Measurements from ENCODE around the gene EXOSC10.

EXOSC10 gene

GRCh38 chr1:11061652-11062365, 37.9 kb downstream of the EXOSC10 start:
- H3K4me1 ChIP-seq (ENCODE audit: control insufficient read depth, insufficient read depth, low read length, poor library complexity, severe bottlenecking): peaks cover 14% of the 10 kb centered on the region
- 94 to 98% methylated on average over 4 of the region's 5 CpGs for WGBS, 2 experiments (ENCODE audit: insufficient coverage in 2 of 2)
- H3K4me3 ChIP-seq (ENCODE audit: extremely low read depth, insufficient read depth, low read length, poor library complexity, severe bottlenecking): no peak overlapping the region
- H3K27ac ChIP-seq (ENCODE audit: low read depth, low read length, severe bottlenecking): no peak overlapping the region
- H3K9me3 ChIP-seq (ENCODE audit: control insufficient read depth, low read length): no peaks in the 10 kb centered on the region
- H3K36me3 ChIP-seq (ENCODE audit: control insufficient read depth, insufficient read depth, low read length): peaks cover 53% of the 10 kb centered on the region

DNA sequence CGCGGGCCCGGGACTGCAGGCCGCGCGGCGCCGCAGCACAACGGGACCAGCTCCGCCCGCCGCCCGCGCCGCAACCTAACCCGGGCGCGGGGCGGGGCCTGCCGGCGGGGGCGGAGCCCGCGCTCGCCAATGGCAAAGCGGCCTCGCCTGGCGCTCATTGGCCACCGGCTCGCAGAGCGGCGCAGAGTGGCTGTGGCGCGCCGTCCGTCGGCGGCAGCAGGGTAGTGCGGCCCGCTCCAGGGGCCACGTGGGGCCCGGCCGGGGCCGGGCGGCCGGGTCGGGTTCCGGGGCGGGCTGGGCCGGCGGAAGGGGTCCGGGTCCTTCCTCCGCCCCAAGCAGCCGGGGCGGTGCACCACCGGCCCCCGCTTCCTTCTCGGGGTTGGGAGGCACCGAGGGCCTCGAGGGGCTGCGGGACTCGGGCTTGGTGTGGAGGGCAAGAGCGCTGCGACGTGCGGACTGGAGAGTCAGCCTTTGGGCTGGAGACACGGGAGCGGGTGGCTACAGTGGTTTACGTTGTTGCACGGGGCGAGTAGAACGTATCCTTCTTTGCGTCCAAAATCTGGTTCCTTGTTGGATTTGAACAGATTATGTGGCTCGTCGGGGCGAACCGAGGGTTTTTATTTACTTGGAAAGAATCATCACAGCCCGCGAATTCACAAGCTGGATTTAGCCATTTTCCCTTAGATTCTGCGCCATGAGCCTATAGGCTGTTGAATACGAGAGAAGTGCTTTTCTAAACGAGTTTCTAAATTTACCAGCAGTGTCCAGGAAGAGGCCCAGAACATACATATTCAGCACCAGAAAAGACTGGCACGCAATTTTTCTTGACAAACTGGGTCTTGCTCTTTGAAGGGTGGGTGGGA, 39.5 kb downstream of the EXOSC10 start, which contains the start of gene SRM:
Gene SRM, minus strand, starts transcription at position 51 of the 863 bp plus-strand sequence. CDS start 75 bp downstream, outside the sequence.
- Histone ChIP-seq H3K27ac (ENCODE audit: low read depth, low read length, severe bottlenecking) (peak within 1 kb of the TSS; percentile 77), H3K36me3 (ENCODE audit: control insufficient read depth, insufficient read depth, low read length) (peaks cover 48% of the 10 kb centered on the region), H3K4me3 (ENCODE audit: extremely low read depth, insufficient read depth, low read length, poor library complexity, severe bottlenecking) (peak within 1 kb of the TSS; percentile 79), H3K4me1 (ENCODE audit: control insufficient read depth, insufficient read depth, low read length, poor library complexity, severe bottlenecking) (peaks cover 14% of the 10 kb centered on the region), H3K9me3 (ENCODE audit: control insufficient read depth, low read length) (no peaks in the 10 kb centered on the region)
- 0 to 2% methylated on average over 57 to 73 of the region's 83 CpGs for WGBS, 2 experiments (ENCODE audit: insufficient coverage in 2 of 2)

DNA sequence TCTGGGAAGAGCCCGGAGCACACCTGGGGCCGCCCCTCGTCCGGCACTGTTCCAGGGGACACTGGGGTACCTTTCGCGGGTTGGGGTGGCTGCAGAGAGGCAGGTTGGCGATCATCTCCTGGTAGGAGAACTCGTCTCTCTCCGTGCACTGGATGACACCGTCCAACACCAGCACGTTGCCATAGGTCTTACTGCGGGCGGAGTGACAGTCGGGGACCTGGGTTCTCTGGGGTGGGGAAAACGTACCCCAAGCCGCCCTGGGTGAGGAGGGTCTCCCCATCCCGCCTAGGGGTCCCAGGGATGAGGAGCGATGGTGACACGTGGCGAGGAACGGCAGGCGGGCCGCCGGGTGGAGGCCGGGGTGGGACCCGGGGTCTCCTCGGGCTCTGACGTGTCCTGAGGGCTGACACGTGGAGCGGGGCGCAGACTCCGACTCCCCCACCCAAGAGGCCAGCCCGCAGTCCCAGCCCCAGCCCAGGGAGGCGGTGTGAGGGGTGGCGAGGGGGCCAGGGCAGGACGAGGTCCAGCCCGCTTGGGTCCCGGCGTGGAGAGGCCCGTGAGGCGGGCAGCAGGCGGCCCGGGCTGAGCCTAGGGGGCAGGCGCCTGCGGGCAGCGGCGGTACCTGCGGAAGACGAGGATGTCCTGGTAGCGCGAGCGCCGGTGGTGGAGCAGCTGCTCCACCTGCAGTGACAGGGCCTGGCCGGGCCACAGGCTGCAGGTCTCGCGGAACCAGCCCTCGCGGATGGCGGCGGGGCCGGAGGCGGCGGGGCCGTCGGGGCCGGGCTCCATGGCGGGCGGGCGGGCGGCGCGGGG, 40.3 kb downstream of the EXOSC10 start:
- H3K4me1 ChIP-seq (ENCODE audit: control insufficient read depth, insufficient read depth, low read length, poor library complexity, severe bottlenecking): peaks cover 14% of the 10 kb centered on the region
- peak overlapping the region; percentile 79 for H3K4me3 ChIP-seq (ENCODE audit: extremely low read depth, insufficient read depth, low read length, poor library complexity, severe bottlenecking)
- WGBS, 2 experiments (ENCODE audit: insufficient coverage in 2 of 2): 0 to 2% methylated on average over 44 to 45 of the region's 72 CpGs
- peaks cover 50% of the 10 kb centered on the region for H3K36me3 ChIP-seq (ENCODE audit: control insufficient read depth, insufficient read depth, low read length)
- no peaks in the 10 kb centered on the region for H3K9me3 ChIP-seq (ENCODE audit: control insufficient read depth, low read length)
- no peak overlapping the region for H3K27ac ChIP-seq (ENCODE audit: low read depth, low read length, severe bottlenecking)

GRCh38 chr1:11058595-11059154, 41.0 kb downstream of the EXOSC10 start:
- WGBS, 2 experiments (ENCODE audit: insufficient coverage in 2 of 2): 37 to 47% methylated on average over 18 to 21 of the region's 28 CpGs
- peaks cover 14% of the 10 kb centered on the region for H3K4me1 ChIP-seq (ENCODE audit: control insufficient read depth, insufficient read depth, low read length, poor library complexity, severe bottlenecking)
- H3K27ac ChIP-seq (ENCODE audit: low read depth, low read length, severe bottlenecking): no peak overlapping the region
- H3K36me3 ChIP-seq (ENCODE audit: control insufficient read depth, insufficient read depth, low read length): peaks cover 51% of the 10 kb centered on the region
- no peaks in the 10 kb centered on the region for H3K9me3 ChIP-seq (ENCODE audit: control insufficient read depth, low read length)
- H3K4me3 ChIP-seq (ENCODE audit: extremely low read depth, insufficient read depth, low read length, poor library complexity, severe bottlenecking): peak overlapping the region; percentile 79

DNA sequence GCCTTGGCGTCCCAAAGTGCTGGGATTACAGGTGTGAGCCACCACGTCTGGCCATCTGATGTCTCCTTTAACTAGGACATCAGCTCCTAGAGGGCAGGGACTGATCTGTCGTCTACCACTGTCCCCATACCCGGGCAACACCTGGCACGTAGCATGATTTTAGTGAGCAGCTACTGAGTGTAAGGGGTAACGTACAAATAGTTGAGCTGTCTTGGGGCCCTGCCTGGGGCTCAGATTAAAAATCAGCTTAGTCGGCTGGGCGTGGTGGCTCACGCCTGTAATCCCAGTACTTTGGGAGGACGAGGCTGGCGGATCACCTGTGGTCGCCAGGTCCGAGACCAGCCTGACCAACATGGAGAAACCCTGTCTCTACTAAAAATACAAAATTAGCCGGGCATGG, 41.6 kb downstream of the EXOSC10 start:
- 97 to 98% methylated on average over 13 to 14 of the region's 14 CpGs for WGBS, 2 experiments (ENCODE audit: insufficient coverage in 2 of 2)
- Histone ChIP-seq H3K9me3 (ENCODE audit: control insufficient read depth, low read length) (no peaks in the 10 kb centered on the region), H3K36me3 (ENCODE audit: control insufficient read depth, insufficient read depth, low read length) (peaks cover 45% of the 10 kb centered on the region), H3K27ac (ENCODE audit: low read depth, low read length, severe bottlenecking) (no peak overlapping the region), H3K4me1 (ENCODE audit: control insufficient read depth, insufficient read depth, low read length, poor library complexity, severe bottlenecking) (peaks cover 14% of the 10 kb centered on the region), H3K4me3 (ENCODE audit: extremely low read depth, insufficient read depth, low read length, poor library complexity, severe bottlenecking) (no peak overlapping the region)

DNA sequence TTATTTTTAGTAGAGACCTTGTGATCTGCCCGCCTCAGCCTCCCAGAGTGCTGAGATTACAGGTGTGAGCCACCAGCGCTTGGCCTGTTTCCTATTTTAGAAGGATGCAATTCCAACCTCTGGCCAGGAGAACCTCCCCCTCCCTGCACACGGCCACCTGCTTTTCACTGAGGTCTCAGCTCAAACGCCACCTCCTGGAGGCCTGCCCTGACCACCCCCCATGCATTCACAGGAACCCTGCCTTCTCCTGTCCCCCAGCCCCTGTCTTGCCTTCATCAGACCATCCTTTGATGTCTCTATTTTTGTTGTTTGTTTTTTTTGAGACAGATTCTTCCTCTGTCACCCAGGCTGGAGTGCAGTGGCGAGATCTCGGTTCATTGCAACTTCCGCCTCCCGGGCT, 42.2 kb downstream of the EXOSC10 start:
- no peak overlapping the region for H3K4me3 ChIP-seq (ENCODE audit: extremely low read depth, insufficient read depth, low read length, poor library complexity, severe bottlenecking)
- H3K9me3 ChIP-seq (ENCODE audit: control insufficient read depth, low read length): no peaks in the 10 kb centered on the region
- peaks cover 42% of the 10 kb centered on the region for H3K36me3 ChIP-seq (ENCODE audit: control insufficient read depth, insufficient read depth, low read length)
- H3K27ac ChIP-seq (ENCODE audit: low read depth, low read length, severe bottlenecking): no peak overlapping the region
- H3K4me1 ChIP-seq (ENCODE audit: control insufficient read depth, insufficient read depth, low read length, poor library complexity, severe bottlenecking): peaks cover 14% of the 10 kb centered on the region
- 87 to 90% methylated on average over 6 to 7 of the region's 8 CpGs for WGBS, 2 experiments (ENCODE audit: insufficient coverage in 2 of 2)

GRCh38 chr1:11056504-11056903, 43.2 kb downstream of the EXOSC10 start:
- 98% methylated on average over 5 to 6 of the region's 7 CpGs for WGBS, 2 experiments (ENCODE audit: insufficient coverage in 2 of 2)
- Histone ChIP-seq H3K27ac (ENCODE audit: low read depth, low read length, severe bottlenecking) (no peak overlapping the region), H3K36me3 (ENCODE audit: control insufficient read depth, insufficient read depth, low read length) (peaks cover 42% of the 10 kb centered on the region), H3K9me3 (ENCODE audit: control insufficient read depth, low read length) (no peaks in the 10 kb centered on the region), H3K4me3 (ENCODE audit: extremely low read depth, insufficient read depth, low read length, poor library complexity, severe bottlenecking) (no peak overlapping the region), H3K4me1 (ENCODE audit: control insufficient read depth, insufficient read depth, low read length, poor library complexity, severe bottlenecking) (peaks cover 14% of the 10 kb centered on the region)

GRCh38 chr1:11055676-11056075, 44.0 kb downstream of the EXOSC10 start:
- H3K9me3 ChIP-seq (ENCODE audit: control insufficient read depth, low read length): no peaks in the 10 kb centered on the region
- no peak overlapping the region for H3K27ac ChIP-seq (ENCODE audit: low read depth, low read length, severe bottlenecking)
- peaks cover 9% of the 10 kb centered on the region for H3K4me1 ChIP-seq (ENCODE audit: control insufficient read depth, insufficient read depth, low read length, poor library complexity, severe bottlenecking)
- H3K4me3 ChIP-seq (ENCODE audit: extremely low read depth, insufficient read depth, low read length, poor library complexity, severe bottlenecking): no peak overlapping the region
- WGBS, 2 experiments (ENCODE audit: insufficient coverage in 2 of 2): 96 to 98% methylated on average over 10 of the region's 12 CpGs
- peaks cover 42% of the 10 kb centered on the region for H3K36me3 ChIP-seq (ENCODE audit: control insufficient read depth, insufficient read depth, low read length)

DNA sequence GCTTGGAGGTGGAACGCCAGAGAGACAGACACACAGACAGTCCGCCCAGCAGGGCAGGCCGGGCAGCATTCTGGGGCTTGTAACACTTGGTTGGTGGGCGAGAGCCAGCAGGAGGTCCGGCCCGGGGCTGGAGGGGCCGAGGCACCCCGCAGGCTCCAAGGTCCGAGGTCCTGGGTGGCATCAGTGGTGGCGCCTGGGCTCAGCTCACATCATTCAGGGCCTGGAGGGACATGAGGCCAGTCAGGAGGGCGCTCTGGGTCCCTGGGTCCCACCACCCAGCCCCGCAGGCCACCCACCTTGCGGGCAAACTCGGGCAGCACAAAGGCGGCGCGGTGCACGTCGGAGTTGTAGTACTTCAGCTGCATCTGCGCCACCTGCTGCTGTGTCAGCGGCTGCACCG, 45.0 kb downstream of the EXOSC10 start:
- no peaks in the 10 kb centered on the region for H3K9me3 ChIP-seq (ENCODE audit: control insufficient read depth, low read length)
- no peak overlapping the region for H3K27ac ChIP-seq (ENCODE audit: low read depth, low read length, severe bottlenecking)
- WGBS, 2 experiments (ENCODE audit: insufficient coverage in 2 of 2): 91 to 94% methylated on average over 21 to 22 of the region's 22 CpGs
- H3K36me3 ChIP-seq (ENCODE audit: control insufficient read depth, insufficient read depth, low read length): peaks cover 42% of the 10 kb centered on the region
- H3K4me1 ChIP-seq (ENCODE audit: control insufficient read depth, insufficient read depth, low read length, poor library complexity, severe bottlenecking): peaks cover 9% of the 10 kb centered on the region
- no peak overlapping the region for H3K4me3 ChIP-seq (ENCODE audit: extremely low read depth, insufficient read depth, low read length, poor library complexity, severe bottlenecking)

- Histone ChIP-seq H3K36me3 (ENCODE audit: control insufficient read depth, insufficient read depth, low read length) (peaks cover 42% of the 10 kb centered on the region), H3K9me3 (ENCODE audit: control insufficient read depth, low read length) (no peaks in the 10 kb centered on the region), H3K27ac (ENCODE audit: low read depth, low read length, severe bottlenecking) (no peak overlapping the region), H3K4me1 (ENCODE audit: control insufficient read depth, insufficient read depth, low read length, poor library complexity, severe bottlenecking) (peaks cover 9% of the 10 kb centered on the region), H3K4me3 (ENCODE audit: extremely low read depth, insufficient read depth, low read length, poor library complexity, severe bottlenecking) (no peak overlapping the region)
- 90 to 99% methylated on average over 5 to 6 of the region's 7 CpGs for WGBS, 2 experiments (ENCODE audit: insufficient coverage in 2 of 2)
Observed at GRCh38 chr1:11054181-11054580, 45.5 kb downstream of the EXOSC10 start.
